GM19099 (cell line): ENCODE measurements around the gene ZNFX1.

Experiments used
- POLR2A ChIP-seq: IDR thresholded peaks from 3 replicates; pipeline ENCODE4 v1.6.1; 2011; ENCODE audit warnings: low read depth; ENCODE audit not compliant: insufficient read length; ENCODE audit errors: extremely low read depth

The ZNFX1 gene

GRCh38 chr20:49248879-49249665, 28.8 kb downstream of the ZNFX1 start:
- TF ChIP-seq POLR2A, result no peak

GRCh38 chr20:49248301-49248700, 29.6 kb downstream of the ZNFX1 start:
- no peak for TF ChIP-seq POLR2A

- no peak for TF ChIP-seq POLR2A
These were observed 30.1 kb downstream of the ZNFX1 start for GRCh38 chr20:49247792-49248191.

- TF ChIP-seq POLR2A, result no peak
These were observed 30.6 kb downstream of the ZNFX1 start for GRCh38 chr20:49247169-49247723.

GRCh38 chr20:49245921-49246740, 31.7 kb downstream of the ZNFX1 start:
- TF ChIP-seq POLR2A, result no peak

- TF ChIP-seq POLR2A, result no peak
These were observed 40.3 kb downstream of the ZNFX1 start for GRCh38 chr20:49237531-49237930.

GRCh38 chr20:49236301-49236700, 41.6 kb downstream of the ZNFX1 start:
- TF ChIP-seq POLR2A, result no peak

- TF ChIP-seq POLR2A, result no peak
These were observed 43.0 kb downstream of the ZNFX1 start for GRCh38 chr20:49234831-49235230.

GRCh38 chr20:49233226-49233625, 44.6 kb downstream of the ZNFX1 start:
- no peak for TF ChIP-seq POLR2A

- TF ChIP-seq POLR2A, result no peak
These were observed 46.4 kb downstream of the ZNFX1 start for GRCh38 chr20:49231471-49231870.

- no peak for TF ChIP-seq POLR2A
These were observed 47.2 kb downstream of the ZNFX1 start for GRCh38 chr20:49230561-49231133.

- no peak for TF ChIP-seq POLR2A
These were observed 47.8 kb downstream of the ZNFX1 start for GRCh38 chr20:49230021-49230420.

GRCh38 chr20:49229381-49229780, 48.5 kb downstream of the ZNFX1 start:
- no peak for TF ChIP-seq POLR2A

GRCh38 chr20:49228676-49229075, 49.2 kb downstream of the ZNFX1 start:
- no peak for TF ChIP-seq POLR2A

- TF ChIP-seq POLR2A, result no peak
These were observed 52.0 kb downstream of the ZNFX1 start for GRCh38 chr20:49225896-49226295.
